CD4-positive, alpha-beta T cell treated with Interleukin-6 for 4 hours (primary cell): ENCODE data around the gene KRTAP12-1.
"Not testable (repeated sequence)": the region's sequence is repeated elsewhere in the genome, so short reads cannot be mapped to it uniquely, and the experiment has no call there.

Experiments used
- DNase-seq: peaks from one replicate; pipeline ENCODE4 v3.0.0-alpha.2; 2020; ENCODE audit warnings: mixed read lengths

Gene KRTAP12-1

GRCh38 chr21:44697172-44697810 lies 15.3 kb upstream of the KRTAP12-1 start, which contains the start of gene KRTAP10-12:
Gene KRTAP10-12, plus strand, starts transcription at chr21:44697172. Its CDS starts 30 bp downstream, at chr21:44697202.
- not testable (repeated sequence) for DNase-seq

DNA sequence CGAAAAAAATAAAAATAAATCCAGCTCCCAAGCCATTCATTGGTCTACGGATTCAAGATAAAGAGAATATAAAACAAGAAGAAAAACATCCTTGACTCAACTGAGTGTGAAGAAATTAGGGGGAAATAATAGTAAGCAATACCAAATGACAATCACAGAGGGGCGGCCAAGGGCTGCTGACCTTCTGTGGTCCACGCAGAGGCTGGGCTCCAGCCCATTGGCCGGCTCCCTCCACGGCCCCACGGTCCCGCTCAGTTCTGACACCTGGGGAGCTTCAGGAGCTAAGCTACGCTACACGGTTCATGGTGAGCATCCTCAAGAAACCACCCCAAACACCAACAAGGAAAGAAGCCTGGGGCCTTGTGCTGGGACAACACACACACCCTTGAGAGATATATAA lies 14.6 kb upstream of the KRTAP12-1 start:
- no peak for DNase-seq

- DNase-seq: no peak
Measured at GRCh38 chr21:44695641-44696040, 13.7 kb upstream of the KRTAP12-1 start.

- no peak for DNase-seq
Measured at GRCh38 chr21:44695184-44695583, 13.2 kb upstream of the KRTAP12-1 start.

- no peak for DNase-seq
Measured at GRCh38 chr21:44694776-44695175, 12.8 kb upstream of the KRTAP12-1 start.

DNA sequence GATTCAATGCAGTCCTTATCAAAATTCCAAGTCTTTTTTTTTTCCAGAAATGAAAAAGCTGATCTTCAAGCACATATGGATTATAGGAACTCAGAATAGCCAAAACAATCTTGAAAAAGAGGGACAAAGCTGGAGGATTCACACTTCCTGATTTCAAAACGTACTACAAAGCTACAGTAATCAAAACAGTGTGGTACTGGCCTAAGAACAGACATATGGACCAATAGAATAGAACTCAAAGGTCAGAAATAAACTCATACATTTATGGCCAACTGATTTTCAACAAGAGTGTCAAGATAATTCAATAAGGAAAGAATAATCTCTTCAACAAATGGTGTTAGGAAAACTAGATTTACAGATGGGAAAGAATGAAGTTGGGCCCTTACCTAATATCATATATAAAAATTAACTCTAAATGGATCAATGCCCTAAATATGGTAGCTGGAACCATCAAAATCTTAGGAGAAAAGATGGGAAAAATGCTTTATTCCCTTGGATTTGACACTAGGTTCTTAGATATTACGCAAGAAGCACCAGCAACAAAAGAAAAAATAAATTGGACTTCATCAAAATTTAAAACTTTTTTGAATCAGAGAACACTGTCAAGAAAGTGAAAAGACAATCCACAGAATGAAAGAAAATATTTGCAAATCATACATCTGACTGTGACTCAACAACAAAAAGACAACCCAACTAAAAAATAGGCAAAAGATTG lies 11.0 kb upstream of the KRTAP12-1 start:
- DNase-seq: no peak

GRCh38 chr21:44691686-44692085 lies 9.7 kb upstream of the KRTAP12-1 start:
- DNase-seq: no peak

- DNase-seq: not testable (repeated sequence)
Measured at GRCh38 chr21:44689740-44690139, 7.8 kb upstream of the KRTAP12-1 start.

DNA sequence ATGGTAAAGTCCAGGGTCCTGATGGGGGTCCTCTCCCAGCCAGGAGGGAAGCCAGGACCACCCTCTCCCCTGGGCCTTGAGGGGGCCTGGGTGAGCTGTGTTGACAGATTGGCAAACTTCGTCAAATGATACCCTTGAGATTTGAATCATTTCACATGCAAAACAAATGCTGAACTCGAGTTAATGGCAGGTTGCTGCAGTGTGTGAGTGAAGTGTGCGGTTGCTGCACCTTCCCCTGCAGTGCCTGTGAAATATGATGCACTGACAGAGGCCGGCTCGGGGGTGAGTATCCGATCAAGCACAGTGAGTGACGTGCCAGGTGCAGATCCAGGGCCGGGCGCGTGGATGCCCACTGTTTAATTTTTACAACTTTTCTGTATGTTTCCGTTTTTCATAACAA lies 5.7 kb upstream of the KRTAP12-1 start:
- no peak for DNase-seq

GRCh38 chr21:44686843-44687561 lies 5.0 kb upstream of the KRTAP12-1 start:
- DNase-seq: no peak

DNA sequence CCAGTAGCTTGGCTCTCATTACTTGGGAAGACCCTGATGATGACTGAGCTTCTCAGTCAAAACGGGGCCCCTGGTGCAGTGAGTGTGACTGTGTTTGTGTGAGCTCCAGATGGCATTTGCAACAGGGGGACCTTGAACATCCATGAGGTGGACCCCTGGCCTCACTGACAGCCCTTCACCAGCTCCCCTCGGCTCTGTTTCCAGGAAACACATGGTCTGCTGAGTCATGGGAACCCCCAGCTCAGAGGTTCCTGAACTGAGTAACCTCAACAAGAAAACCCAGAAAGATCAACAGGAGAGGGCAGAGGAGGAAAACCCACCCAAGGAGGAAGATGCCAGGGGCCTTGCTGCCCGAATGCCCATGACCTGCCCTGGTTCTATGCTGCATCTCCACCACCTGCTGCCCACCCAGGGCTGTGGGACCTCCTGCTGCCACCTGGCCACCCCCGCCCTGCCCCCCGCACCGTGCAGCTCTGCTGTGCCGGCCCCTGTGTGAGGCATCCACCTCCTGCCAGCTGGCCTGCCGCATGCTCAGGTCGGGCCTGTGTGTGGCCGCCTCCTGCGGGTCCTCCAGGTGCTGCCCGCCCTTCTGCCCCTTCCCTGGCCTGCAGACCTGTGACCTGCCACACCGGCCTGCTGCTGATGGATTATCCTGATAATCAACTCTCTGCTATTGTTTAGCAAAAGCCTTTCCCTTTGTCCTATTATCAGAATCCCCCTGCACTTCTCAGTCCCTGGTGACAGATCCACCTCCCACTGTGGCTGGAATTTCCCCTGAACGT lies 4.2 kb upstream of the KRTAP12-1 start:
- no peak for DNase-seq

- not testable (repeated sequence) for DNase-seq
Measured at GRCh38 chr21:44685050-44685449, 3.1 kb upstream of the KRTAP12-1 start.

GRCh38 chr21:44684483-44684882 lies 2.5 kb upstream of the KRTAP12-1 start:
- DNase-seq: no peak

DNA sequence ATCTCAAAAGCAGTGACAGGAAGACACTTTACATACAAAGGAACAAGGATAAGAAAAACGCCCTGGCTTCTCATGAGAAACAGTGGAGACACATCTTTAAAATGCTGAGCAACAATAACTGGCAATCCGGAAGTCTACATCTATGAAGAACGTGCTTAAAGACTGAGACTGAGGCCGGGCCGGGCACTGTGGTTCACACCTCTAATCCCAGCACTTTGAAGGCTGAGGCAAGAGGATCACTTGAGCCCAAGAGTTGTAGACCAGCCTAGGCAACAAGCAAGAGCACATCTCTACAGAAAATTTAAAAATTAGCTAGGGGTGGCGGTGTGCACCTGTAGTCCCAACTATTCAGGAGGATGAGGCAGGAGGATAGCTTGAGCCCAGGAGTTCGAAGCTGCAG lies 2.1 kb upstream of the KRTAP12-1 start:
- DNase-seq: no peak

DNA sequence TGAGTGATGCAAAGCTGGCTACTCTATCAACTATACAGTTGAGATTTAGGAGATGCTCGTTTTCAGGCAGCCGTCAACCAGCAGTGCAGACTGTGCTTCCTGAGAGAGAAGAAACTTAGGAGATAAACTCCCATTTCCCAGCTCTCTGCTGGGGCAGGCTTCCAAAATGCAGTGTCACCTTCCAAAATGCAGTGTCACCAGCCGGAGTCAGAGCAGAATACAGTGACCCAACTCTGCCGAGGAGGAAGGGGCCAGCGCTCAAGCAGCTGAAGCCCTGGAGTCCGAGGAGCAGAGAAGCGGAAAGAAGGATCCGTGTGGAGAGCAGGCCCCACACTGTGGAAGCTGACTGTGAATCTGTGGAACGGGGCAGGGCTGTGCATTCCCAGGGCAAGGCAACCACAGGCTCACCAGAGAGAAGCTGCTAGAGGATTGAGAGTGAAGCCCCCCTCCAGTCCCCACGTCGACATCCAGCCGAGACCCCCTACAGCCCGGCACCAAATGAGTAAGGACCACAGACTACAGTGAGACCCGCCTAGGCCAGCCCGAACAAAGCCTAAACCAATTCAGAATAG lies 703 bp upstream of the KRTAP12-1 start:
- DNase-seq: no peak

DNA sequence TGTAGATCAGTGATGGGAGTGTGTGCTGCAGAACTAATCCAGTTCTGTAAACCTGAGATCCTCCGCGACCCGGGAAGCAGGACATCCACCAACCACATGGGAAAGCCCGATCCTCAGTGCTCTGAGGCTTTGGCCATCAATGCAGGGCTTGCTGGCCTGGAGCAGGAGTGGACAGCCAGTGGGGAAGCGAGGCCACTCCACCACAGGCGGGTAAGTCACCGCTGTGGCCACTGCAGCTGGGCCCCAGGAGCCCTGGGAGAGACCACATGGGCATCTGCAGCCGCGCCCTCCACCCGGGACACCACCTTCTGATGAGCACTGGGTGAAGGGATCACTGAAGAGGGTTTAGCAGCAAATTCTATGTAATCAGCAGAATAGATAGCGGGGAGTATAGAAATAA lies 811 bp downstream of the KRTAP12-1 start:
- DNase-seq: no peak

- no peak for DNase-seq
Measured at GRCh38 chr21:44677881-44678280, 4.1 kb downstream of the KRTAP12-1 start.

- DNase-seq: no peak
Measured at GRCh38 chr21:44671911-44672310, 10.1 kb downstream of the KRTAP12-1 start.

- DNase-seq: no peak
Measured at GRCh38 chr21:44670642-44671432, 11.1 kb downstream of the KRTAP12-1 start.

DNA sequence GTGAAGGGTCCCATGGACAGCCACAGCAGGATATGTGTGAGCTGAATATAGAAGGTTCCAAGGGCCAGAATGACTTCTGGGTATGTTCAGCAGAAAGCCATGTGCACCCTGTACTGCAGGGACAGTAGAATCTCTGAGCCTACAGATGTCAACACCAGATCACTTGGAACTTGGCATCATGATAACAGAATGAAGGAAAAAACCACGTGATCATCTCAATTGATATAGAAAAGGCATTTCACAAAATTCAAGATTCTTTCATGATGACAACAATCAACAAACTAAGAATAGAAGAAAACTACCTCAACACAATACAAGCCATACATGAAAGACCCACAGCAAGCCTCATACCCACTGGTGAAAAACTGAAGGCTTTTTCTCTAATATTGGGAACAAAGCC lies 14.4 kb downstream of the KRTAP12-1 start:
- no peak for DNase-seq

- no peak for DNase-seq
Measured at GRCh38 chr21:44666401-44667320, 15.3 kb downstream of the KRTAP12-1 start, which contains the start of gene KRTAP12-2. Gene KRTAP12-2, minus strand, starts transcription at chr21:44666927. Its CDS starts 41 bp downstream, at chr21:44666886.
